Measurements from ENCODE around the gene FUT8.

The FUT8 gene

DNA sequence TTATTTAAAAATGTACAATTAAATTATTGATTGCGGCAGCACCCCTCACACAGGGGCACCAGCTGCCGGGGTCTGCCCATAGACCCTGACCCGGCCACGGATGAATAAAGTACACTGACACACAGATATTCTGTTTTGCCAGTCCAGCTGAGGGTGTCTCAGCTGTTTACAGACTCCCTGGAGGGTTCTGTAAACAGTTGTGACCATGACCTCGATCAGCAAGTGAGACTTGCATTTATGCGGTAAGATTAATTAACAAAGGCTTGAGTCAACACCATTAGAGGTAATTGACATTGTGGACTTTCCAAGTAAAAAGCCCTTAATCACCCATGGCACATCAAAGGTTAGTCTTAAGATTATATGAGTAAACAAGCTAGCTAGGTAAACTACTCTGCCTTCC is 94.3 kb downstream of the FUT8 start:
- no peak overlapping the region for H3K4me3 ChIP-seq (ENCODE audit: low read length)
- DNase-seq (ENCODE audit: low read depth), result no peak
- TF ChIP-seq CTCF (IDR thresholded peaks at IDR 0.05; ENCODE audit: insufficient read depth, low read depth, low read length, missing control alignments), result no peak

GRCh38 chr14:65509842-65510241 is 97.3 kb downstream of the FUT8 start:
- TF ChIP-seq CTCF (IDR thresholded peaks at IDR 0.05; ENCODE audit: insufficient read depth, low read depth, low read length, missing control alignments), result no peak
- DNase-seq (ENCODE audit: low read depth), result no peak

DNA sequence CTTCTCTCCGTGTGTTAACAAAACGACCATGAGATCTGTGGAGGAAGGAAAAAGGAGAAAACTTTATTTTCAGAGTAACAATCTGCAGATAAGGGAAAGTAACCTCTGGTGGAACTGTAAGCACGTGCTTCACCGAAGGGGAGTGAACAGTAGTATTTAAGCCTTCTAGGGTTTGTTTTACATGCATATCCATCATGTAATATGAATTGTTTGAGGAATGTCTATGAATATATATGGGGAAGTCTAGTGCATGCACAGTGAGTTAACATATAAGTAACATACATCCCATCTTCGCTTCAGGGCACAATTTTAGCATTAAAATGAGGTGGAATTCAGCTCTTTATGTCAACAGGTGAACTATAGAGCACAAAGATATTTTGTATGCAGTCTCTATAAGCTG is 101.1 kb downstream of the FUT8 start:
- no peak overlapping the region for H3K4me3 ChIP-seq (ENCODE audit: low read length)
- no peak for DNase-seq (ENCODE audit: low read depth)
- no peak for TF ChIP-seq CTCF (IDR thresholded peaks at IDR 0.05; ENCODE audit: insufficient read depth, low read depth, low read length, missing control alignments)

More at GRCh38 chr14:65509842-65510241, 97.3 kb downstream of the FUT8 start:
- H3K4me3 ChIP-seq (ENCODE audit: low read length), result no peak overlapping the region

- DNase-seq (ENCODE audit: low read depth), result no peak
- TF ChIP-seq CTCF (IDR thresholded peaks at IDR 0.05; ENCODE audit: insufficient read depth, low read depth, low read length, missing control alignments), result no peak
- H3K4me3 ChIP-seq (ENCODE audit: low read length), result no peak overlapping the region
Observed at GRCh38 chr14:65517635-65518542, 105.4 kb downstream of the FUT8 start.

DNA sequence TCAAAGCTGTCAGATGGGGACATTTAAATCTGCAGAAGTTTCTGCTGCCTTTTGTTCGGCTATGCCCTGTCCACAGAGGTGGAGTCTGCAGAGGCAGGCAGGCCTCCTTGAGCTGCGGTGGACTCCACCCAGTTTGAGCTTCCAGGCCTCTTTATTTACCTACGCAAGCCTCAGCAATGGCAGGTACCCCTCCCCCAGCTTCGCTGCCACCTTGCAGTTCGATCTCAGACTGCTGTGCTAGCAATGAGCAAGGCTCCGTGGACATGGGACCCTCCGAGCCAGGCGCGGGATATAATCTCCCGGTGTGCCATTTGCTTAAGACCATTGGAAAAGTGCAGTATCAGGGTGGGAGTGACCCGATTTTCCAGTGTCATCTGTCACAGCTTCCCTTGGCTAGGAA is 115.5 kb downstream of the FUT8 start:
- no peak for DNase-seq (ENCODE audit: low read depth)
- TF ChIP-seq CTCF (IDR thresholded peaks at IDR 0.05; ENCODE audit: insufficient read depth, low read depth, low read length, missing control alignments), result no peak
- H3K4me3 ChIP-seq (ENCODE audit: low read length), result no peak overlapping the region

GRCh38 chr14:65531148-65531547 is 118.6 kb downstream of the FUT8 start:
- H3K4me3 ChIP-seq (ENCODE audit: low read length), result no peak overlapping the region
- DNase-seq (ENCODE audit: low read depth), result no peak
- no peak for TF ChIP-seq CTCF (IDR thresholded peaks at IDR 0.05; ENCODE audit: insufficient read depth, low read depth, low read length, missing control alignments)

Measured in epithelial cell of esophagus (primary cell).